OCI-LY1 (cell line): ENCODE measurements around the gene ABCA7.

Experiments
- H2AFZ ChIP-seq: fragments of 200-600 bp; sonication (generic), shearing (Covaris generic); 2 replicates; pipeline ENCODE4 v1.6.0; 2014; ENCODE audit warnings: antibody characterized with exemption, mild to moderate bottlenecking, low read length
- H3F3A ChIP-seq: fragments of 200-600 bp; sonication (generic), shearing (Covaris generic); 2 replicates; pipeline ENCODE4 v1.6.0; 2014; ENCODE audit warnings: mild to moderate bottlenecking, antibody characterized with exemption, low read length, moderate library complexity; ENCODE audit not compliant: insufficient read depth
- H3K27ac ChIP-seq: fragments of 200-600 bp; sonication (generic); 2 replicates; pipeline ENCODE4 v1.5.1; 2014; ENCODE audit warnings: low read length, mixed run types, mild to moderate bottlenecking, low read depth; ENCODE audit not compliant: poor library complexity, severe bottlenecking
- H3K27me3 ChIP-seq: fragments of 200-600 bp; sonication (generic); 2 replicates; pipeline ENCODE4 v1.6.0; 2014; ENCODE audit warnings: antibody characterized with exemption, mild to moderate bottlenecking, low read length, moderate library complexity; ENCODE audit not compliant: insufficient read depth
- H3K36me3 ChIP-seq: fragments of 200-600 bp; sonication (generic); 2 replicates; pipeline ENCODE4 v1.6.1; 2014; ENCODE audit warnings: mild to moderate bottlenecking, antibody characterized with exemption, low read length, moderate library complexity, mixed read lengths; ENCODE audit not compliant: insufficient read depth
- H3K4me1 ChIP-seq: fragments of 200-600 bp; sonication (generic); 2 replicates; pipeline ENCODE4 v1.5.1; 2014; ENCODE audit warnings: mild to moderate bottlenecking, low read length, moderate library complexity; ENCODE audit not compliant: insufficient read depth, severe bottlenecking
- H3K4me2 ChIP-seq: fragments of 200-600 bp; sonication (generic), shearing (Covaris generic); 2 replicates; pipeline ENCODE4 v1.6.1; 2014; ENCODE audit warnings: low read length
- H3K4me3 ChIP-seq: fragments of 200-600 bp; sonication (generic); 2 replicates; pipeline ENCODE4 v1.5.1; 2014; ENCODE audit warnings: low read length, low read depth, mild to moderate bottlenecking, mixed read lengths; ENCODE audit not compliant: poor library complexity, severe bottlenecking
- H3K79me2 ChIP-seq: fragments of 200-600 bp; shearing (Covaris generic); 2 replicates; pipeline ENCODE4 v1.6.1; 2016; ENCODE audit warnings: mixed run types, low read length, mixed read lengths; ENCODE audit not compliant: insufficient read depth
- H3K9ac ChIP-seq: fragments of 200-600 bp; sonication (generic), shearing (Covaris generic); 2 replicates; pipeline ENCODE4 v1.6.1; 2014; ENCODE audit warnings: mild to moderate bottlenecking, low read length, mixed read lengths
- H3K9me2 ChIP-seq: fragments of 200-600 bp; sonication (generic), shearing (Covaris generic); 2 replicates; pipeline ENCODE4 v1.6.1; 2014; ENCODE audit warnings: low read depth, mild to moderate bottlenecking, low read length, mixed read lengths
- H3K9me3 ChIP-seq: fragments of 200-600 bp; shearing (Covaris generic); 2 replicates; pipeline ENCODE4 v1.6.1; 2014; ENCODE audit warnings: low read length, mixed read lengths
- H4K20me1 ChIP-seq: fragments of 200-600 bp; sonication (generic), shearing (Covaris generic); 2 replicates; pipeline ENCODE4 v1.6.0; 2016; ENCODE audit warnings: mild to moderate bottlenecking, low read length; ENCODE audit not compliant: insufficient read depth
- CTCF ChIP-seq: fragments of 200-600 bp; sonication (generic), shearing (Covaris generic); IDR thresholded peaks from 2 replicates; pipeline ENCODE4 v1.5.1; 2017; ENCODE audit warnings: mild to moderate bottlenecking, antibody characterized with exemption, low read length, moderate library complexity, mixed read lengths
- EZH2 ChIP-seq: fragments of 200-600 bp; sonication (generic), shearing (Covaris generic); IDR thresholded peaks from 2 replicates; pipeline ENCODE4 v1.8.0; 2017; ENCODE audit warnings: borderline replicate concordance, mixed run types, mild to moderate bottlenecking, antibody characterized with exemption, low read length, moderate library complexity, mixed read lengths

Gene ABCA7

GRCh38 chr19:1063030-1063908 is 23.4 kb downstream of the ABCA7 start:
- Histone ChIP-seq H3F3A (no peaks in the 10 kb centered on the region), H2AFZ (no peak overlapping the region), H3K9ac (no peak overlapping the region), H3K4me2 (no peak overlapping the region), H3K4me1 (peaks cover 29% of the 10 kb centered on the region), H3K27ac (no peak overlapping the region), H3K79me2 (no peaks in the 10 kb centered on the region), H3K36me3 (peaks cover 20% of the 10 kb centered on the region; the same call in 1 of the 2 replicates), H3K4me3 (no peak overlapping the region), H3K27me3 (no peaks in the 10 kb centered on the region), H4K20me1 (no peaks in the 10 kb centered on the region), H3K9me2 (no peaks in the 10 kb centered on the region), H3K9me3 (no peaks in the 10 kb centered on the region)
- TF ChIP-seq CTCF: no peak
- TF ChIP-seq EZH2: no peak

GRCh38 chr19:1063909-1064660 is 24.2 kb downstream of the ABCA7 start:
- Histone ChIP-seq H3K9ac (no peak overlapping the region), H3K27me3 (no peaks in the 10 kb centered on the region), H3K27ac (peak overlapping the region; percentile 26), H3K9me2 (no peaks in the 10 kb centered on the region), H2AFZ (no peak overlapping the region), H3K79me2 (no peaks in the 10 kb centered on the region), H3F3A (no peaks in the 10 kb centered on the region), H3K4me3 (peak overlapping the region; percentile 43), H3K4me1 (peaks cover 38% of the 10 kb centered on the region), H3K4me2 (peak overlapping the region; percentile 69), H3K36me3 (peaks cover 13% of the 10 kb centered on the region; the same call in 1 of the 2 replicates), H3K9me3 (no peaks in the 10 kb centered on the region), H4K20me1 (no peaks in the 10 kb centered on the region)
- no peak for TF ChIP-seq EZH2
- TF ChIP-seq CTCF: no peak

GRCh38 chr19:1064661-1065605 is 25.0 kb downstream of the ABCA7 start:
- no peaks in the 10 kb centered on the region for H3F3A ChIP-seq
- no peaks in the 10 kb centered on the region for H3K9me3 ChIP-seq
- peak overlapping the region; percentile 69 for H3K4me2 ChIP-seq
- no peaks in the 10 kb centered on the region for H3K9me2 ChIP-seq
- H3K27me3 ChIP-seq: no peaks in the 10 kb centered on the region
- H3K36me3 ChIP-seq: peaks cover 9% of the 10 kb centered on the region; the same call in 1 of the 2 replicates
- no peak overlapping the region for H2AFZ ChIP-seq
- peak overlapping the region; percentile 24; the same call in 1 of the 2 replicates for H3K9ac ChIP-seq
- TF ChIP-seq CTCF (peak; percentile 67), EZH2 (no peak)
- H4K20me1 ChIP-seq: no peaks in the 10 kb centered on the region
- peak overlapping the region; percentile 43 for H3K4me3 ChIP-seq
- H3K79me2 ChIP-seq: no peaks in the 10 kb centered on the region
- H3K27ac ChIP-seq: no peak overlapping the region
- peaks cover 46% of the 10 kb centered on the region for H3K4me1 ChIP-seq
